ENCODE measurements around the gene MSMB.
"Not testable (repeated sequence)": the region's sequence is repeated elsewhere in the genome, so short reads cannot be mapped to it uniquely, and the experiment has no call there.

Gene MSMB

GRCh38 chr10:46006219-46006618, 39.9 kb downstream of the MSMB start:
- DNase-seq (ENCODE audit: low read depth), result no peak

- DNase-seq (ENCODE audit: low read depth), result no peak
Observed at GRCh38 chr10:46005383-46005782, 40.7 kb downstream of the MSMB start.

GRCh38 chr10:46004963-46005362, 41.1 kb downstream of the MSMB start:
- no peak for DNase-seq (ENCODE audit: low read depth)

GRCh38 chr10:46002916-46003693, 43.0 kb downstream of the MSMB start:
- no peak for DNase-seq (ENCODE audit: low read depth)

GRCh38 chr10:46002189-46002687, 43.8 kb downstream of the MSMB start:
- DNase-seq (ENCODE audit: low read depth), result not testable (repeated sequence)

- DNase-seq (ENCODE audit: low read depth), result no peak
Observed at GRCh38 chr10:46001187-46001756, 44.8 kb downstream of the MSMB start.

GRCh38 chr10:46000538-46000937, 45.5 kb downstream of the MSMB start:
- no peak for DNase-seq (ENCODE audit: low read depth)

- DNase-seq (ENCODE audit: low read depth), result not testable (repeated sequence)
Observed at GRCh38 chr10:45999955-46000354, 46.1 kb downstream of the MSMB start.

GRCh38 chr10:45997994-45998763, 47.9 kb downstream of the MSMB start:
- DNase-seq (ENCODE audit: low read depth), result no peak

- no peak for DNase-seq (ENCODE audit: low read depth)
Observed at GRCh38 chr10:45997557-45997956, 48.5 kb downstream of the MSMB start.

GRCh38 chr10:45985590-45985989, 60.5 kb downstream of the MSMB start:
- DNase-seq (ENCODE audit: low read depth), result not testable (repeated sequence)

- DNase-seq (ENCODE audit: low read depth), result not testable (repeated sequence)
Observed at GRCh38 chr10:45984473-45984872, 61.6 kb downstream of the MSMB start.

- DNase-seq (ENCODE audit: low read depth), result not testable (repeated sequence)
Observed at GRCh38 chr10:45983538-45984186, 62.4 kb downstream of the MSMB start.

Measured in activated T-helper 1 cell treated with Interleukin-2 at 50 U/mL for 16 hours (primary cell).